A673 (cell line): ENCODE measurements around the gene ATRNL1. TPM values are rescaled to one million over a fixed set of nuclear protein-coding genes. Genes with fewer than 3 reads are reported as not detected.

Experiments used
- BruUV-seq: library from RNA; stranded (reverse); fragments of 400-500 nt; replicated peaks from 2 replicates; lab custom pipeline; 2021; lab: Mats Ljungman, UMichigan
- CTCF ChIA-PET: fragments of 300-600 bp; sonication (Branson Sonifier 250); formaldehyde crosslinking; loops from one replicate; lab custom pipeline; 2022; ENCODE audit warnings: antibody characterized with exemption; lab: Charles Lee
- POLR2A ChIA-PET: fragments of 300-600 bp; sonication (Branson Sonifier 250); formaldehyde crosslinking; loops from one replicate; lab custom pipeline; 2022; ENCODE audit warnings: antibody characterized with exemption; ENCODE audit not compliant: low non-redundant PET; lab: Charles Lee
- DNase-seq: peaks from one replicate; pipeline ENCODE4 v3.0.0-alpha.2; 2015; ENCODE audit warnings: low spot score
- H3K27ac ChIP-seq: fragments of 200-600 bp; sonication (generic); 2 replicates; pipeline ENCODE4 v1.5.1; 2016; ENCODE audit warnings: mixed run types, low read depth, mild to moderate bottlenecking, mixed read lengths, antibody characterized with exemption, low read length; ENCODE audit not compliant: poor library complexity, severe bottlenecking
- H3K27me3 ChIP-seq: fragments of 200-600 bp; sonication (generic); replicated peaks from 2 replicates; pipeline ENCODE4 v1.6.1; 2017; ENCODE audit warnings: mixed run types, low read depth, mild to moderate bottlenecking, mixed read lengths, antibody characterized with exemption, low read length; ENCODE audit not compliant: insufficient read depth, poor library complexity
- H3K36me3 ChIP-seq: fragments of 200-600 bp; sonication (generic); 2 replicates; pipeline ENCODE4 v1.6.1; 2016; ENCODE audit warnings: mixed run types, mild to moderate bottlenecking, mixed read lengths, antibody characterized with exemption, low read length; ENCODE audit not compliant: insufficient read depth, poor library complexity, severe bottlenecking
- H3K4me1 ChIP-seq: fragments of 200-600 bp; sonication (generic); 2 replicates; pipeline ENCODE4 v1.6.1; 2017; ENCODE audit warnings: mixed run types, mild to moderate bottlenecking, mixed read lengths, antibody characterized with exemption, low read length; ENCODE audit not compliant: insufficient read depth, poor library complexity, severe bottlenecking
- H3K4me3 ChIP-seq: fragments of 200-600 bp; sonication (generic); 2 replicates; pipeline ENCODE4 v1.5.1; 2016; ENCODE audit warnings: low read depth, mixed run types, mild to moderate bottlenecking, mixed read lengths, low read length; ENCODE audit not compliant: poor library complexity, severe bottlenecking
- H3K9me3 ChIP-seq: fragments of 200-600 bp; sonication (generic); 2 replicates; pipeline ENCODE4 v1.6.1; 2016; ENCODE audit warnings: mixed run types, low read depth, mild to moderate bottlenecking, mixed read lengths, antibody characterized with exemption, low read length; ENCODE audit not compliant: poor library complexity, severe bottlenecking
- CTCF ChIP-seq: fragments of 300-800, 200-600 bp; sonication (generic); conservative IDR thresholded peaks from 2 replicates; pipeline ENCODE4 v1.5.1; 2017; ENCODE audit warnings: low read depth, mild to moderate bottlenecking, antibody characterized with exemption, low read length, moderate library complexity, mixed read lengths
- EZH2 ChIP-seq: fragments of 200-600 bp; sonication (generic); IDR thresholded peaks from 2 replicates; pipeline ENCODE4 v1.6.1; 2017; ENCODE audit warnings: borderline replicate concordance, low read depth, mild to moderate bottlenecking, mixed read lengths, antibody characterized with exemption, low read length; ENCODE audit not compliant: poor library complexity, severe bottlenecking
- intact Hi-C: fragments of 100-400 bp; cut with micrococcal nuclease; formaldehyde crosslinking; loops from one replicate; pipeline ENCODE4 v1.10.0; 2022; ENCODE audit not compliant: unreplicated experiment
- total RNA-seq: library from RNA; stranded (reverse); gene quantifications from 2 replicates; pipeline ENCODE4 v1.2.3, GENCODE V29; 2021

ATRNL1 gene
- total RNA-seq, 1 experiment from 2014 or later, result 3.0 TPM

- H3K4me3 ChIP-seq, result no peak overlapping the region
- POLR2A ChIA-PET, result no interaction called here
- H3K27me3 ChIP-seq, result peaks cover 8% of the 10 kb centered on the region
- H3K36me3 ChIP-seq, result no peaks in the 10 kb centered on the region
- no peaks in the 10 kb centered on the region for H3K4me1 ChIP-seq
- no peak overlapping the region for H3K27ac ChIP-seq
- CTCF ChIA-PET, result interaction anchor here (1.1 kb wide), 1 partner anchor 166 kb away, joined by 3 read pairs; no protein-coding TSS in a partner anchor
- no peak for TF ChIP-seq CTCF
- TF ChIP-seq EZH2, result no peak
- DNase-seq, result no peak
- H3K9me3 ChIP-seq, result no peaks in the 10 kb centered on the region
- BruUV-seq, result no TSS peak
- intact Hi-C loops, result no loop called here
Measured at GRCh38 chr10:115814542-115814941, 721.4 kb downstream of the ATRNL1 start.

GRCh38 chr10:115818012-115818411 is 724.8 kb downstream of the ATRNL1 start:
- intact Hi-C loops, result no loop called here
- no peak for DNase-seq
- Histone ChIP-seq H3K36me3 (no peaks in the 10 kb centered on the region), H3K9me3 (no peaks in the 10 kb centered on the region), H3K27ac (no peak overlapping the region), H3K4me3 (no peak overlapping the region), H3K4me1 (no peaks in the 10 kb centered on the region), H3K27me3 (no peaks in the 10 kb centered on the region)
- no TSS peak for BruUV-seq
- ChIA-PET POLR2A (no interaction called here), CTCF (no interaction called here)
- TF ChIP-seq CTCF, result no peak
- no peak for TF ChIP-seq EZH2

GRCh38 chr10:115826396-115826795 is 733.2 kb downstream of the ATRNL1 start:
- no peak overlapping the region for H3K4me3 ChIP-seq
- CTCF ChIA-PET, result no interaction called here
- H3K36me3 ChIP-seq, result no peaks in the 10 kb centered on the region
- POLR2A ChIA-PET, result no interaction called here
- no peak overlapping the region for H3K27ac ChIP-seq
- H3K27me3 ChIP-seq, result no peaks in the 10 kb centered on the region
- no peak for TF ChIP-seq CTCF
- TF ChIP-seq EZH2, result no peak
- intact Hi-C loops, result no loop called here
- DNase-seq, result no peak
- no peaks in the 10 kb centered on the region for H3K9me3 ChIP-seq
- H3K4me1 ChIP-seq, result no peaks in the 10 kb centered on the region
- no TSS peak for BruUV-seq
